H1 (cell line): ENCODE measurements around the gene LRIG2. TPM values are rescaled to one million over a fixed set of nuclear protein-coding genes. Genes with fewer than 3 reads are reported as not detected.

Experiments used
- CTCF ChIP-seq, 3 experiments: IDR thresholded peaks; 1 replicate in 2 of 3; 2 replicates in 1 of 3; pipeline versions ENCODE4 v1.5.1 to v1.6.1; 2011; ENCODE audit warnings: low read length in 3 of 3, mild to moderate bottlenecking in 3 of 3, inconsistent platforms in 2 of 3, low read depth in 1 of 3, moderate library complexity in 1 of 3; ENCODE audit not compliant: insufficient read depth in 1 of 3; ENCODE audit errors: control extremely low read depth in 1 of 3
- EGR1 ChIP-seq: IDR thresholded peaks from 2 replicates; pipeline ENCODE4 v1.6.1; 2011; ENCODE audit warnings: low read depth, low read length, borderline replicate concordance
- polyA plus RNA-seq, 7 experiments: library from polyadenylated mRNA; depleted of rRNA in 3 of 7; stranded (reverse) in 5 of 7; unstranded in 2 of 7; fragments of >200 nt in 5 of 7; fragments of 200-250 nt in 2 of 7; gene quantifications; 1 replicate in 5 of 7; 2 replicates in 1 of 7; 4 replicates in 1 of 7; pipeline versions ENCODE4 v1.2.1 to v1.2.3, GENCODE V29; 2011 to 2013; ENCODE audit warnings: missing spikeins in 2 of 7, mixed read lengths in 2 of 7
- total RNA-seq: library from RNA; stranded (reverse); fragmentation: NEBNext Ultra II Directional; extraction: Animal tissue kit (Norgen Biotek cat#: 25700); gene quantifications from 2 replicates; pipeline ENCODE4 v1.2.1, GENCODE V29; 2021

Gene LRIG2
- total and polyA plus RNA-seq, 2 of the 8 experiments (the other 6 are each of a cell fraction or from before 2014, with no cell fraction given): 16.2 to 20.9 TPM

GRCh38 chr1:113072141-113072756, 749 bp upstream of the LRIG2 start (continued):
- TF ChIP-seq EGR1: no peak
- no peak for TF ChIP-seq CTCF (IDR thresholded peaks at IDR 0.05; ENCODE audit: control extremely low read depth in 1 of 3, insufficient read depth in 1 of 3, low read depth in 1 of 3, low read length in 3 of 3)
